Panc1 (cell line): ENCODE results near the gene FEZF2. TPM values are rescaled to one million over a fixed set of nuclear protein-coding genes. Genes with fewer than 3 reads are reported as not detected.

Experiments
- ATAC-seq: fragments of 200-7000 bp; cut with Tn5 transposase; 2 replicates; pipeline ENCODE4 v1.9.1; 2020; ENCODE audit warnings: mild to moderate bottlenecking, moderate library complexity
- BruUV-seq: library from RNA; stranded (reverse); fragments of 400-500 nt; replicated peaks from 2 replicates; lab custom pipeline; 2021; lab: Mats Ljungman, UMichigan
- CTCF ChIA-PET: fragments of 300-600 bp; sonication (Branson Sonifier 250); formaldehyde crosslinking; loops from one replicate; lab custom pipeline; 2022; ENCODE audit warnings: antibody characterized with exemption; lab: Charles Lee
- POLR2A ChIA-PET: fragments of 300-600 bp; sonication (Branson Sonifier 250); formaldehyde crosslinking; loops from one replicate; lab custom pipeline; 2022; ENCODE audit warnings: antibody characterized with exemption; lab: Charles Lee
- DNase-seq: peaks from one replicate; pipeline ENCODE4 v3.0.0-alpha.2; 2010; ENCODE audit warnings: low read depth, low spot score
- H3K27ac ChIP-seq: 2 replicates; pipeline ENCODE4 v1.5.1; 2011; ENCODE audit warnings: mild to moderate bottlenecking, low read length, inconsistent platforms
- H3K27me3 ChIP-seq: fragments of 200-500 bp; sonication (Bioruptor generic); 2 replicates; pipeline ENCODE4 v1.6.0; 2014; ENCODE audit warnings: low read length, inconsistent platforms; ENCODE audit not compliant: control insufficient read depth, insufficient read depth
- H3K36me3 ChIP-seq: fragments of 200-500 bp; sonication (Bioruptor generic); 2 replicates; pipeline ENCODE4 v1.5.1; 2014; ENCODE audit warnings: inconsistent platforms, mild to moderate bottlenecking, low read length, moderate library complexity; ENCODE audit not compliant: control insufficient read depth, insufficient read depth
- H3K4me1 ChIP-seq: 2 replicates; pipeline ENCODE4 v1.5.1; 2011; ENCODE audit warnings: inconsistent platforms, mild to moderate bottlenecking, low read length, moderate library complexity; ENCODE audit not compliant: control insufficient read depth, insufficient read depth
- H3K4me3 ChIP-seq, 2 experiments: 2 replicates each; pipeline ENCODE4 v1.5.1; 2011 to 2012; ENCODE audit warnings: low read depth in 2 of 2, low read length in 2 of 2, mild to moderate bottlenecking in 2 of 2, inconsistent platforms in 1 of 2, moderate library complexity in 1 of 2
- H3K9me3 ChIP-seq: fragments of 200-500 bp; sonication (Bioruptor generic); 2 replicates; pipeline ENCODE4 v1.5.1; 2014; ENCODE audit warnings: low read depth, mild to moderate bottlenecking, inconsistent platforms, low read length, moderate library complexity; ENCODE audit not compliant: control insufficient read depth, insufficient read depth
- CTCF ChIP-seq: fragments of 450-650 bp; IDR thresholded peaks from 2 replicates; pipeline ENCODE4 v1.5.1; 2017; ENCODE audit warnings: mild to moderate bottlenecking
- POLR2AphosphoS5 ChIP-seq: IDR thresholded peaks from 2 replicates; pipeline ENCODE4 v1.6.1; 2012; ENCODE audit warnings: mild to moderate bottlenecking, low read depth, low read length, moderate library complexity
- SIN3A ChIP-seq: IDR thresholded peaks from 2 replicates; pipeline ENCODE4 v1.6.1; 2012; ENCODE audit warnings: low read depth, mild to moderate bottlenecking, low read length, moderate library complexity, borderline replicate concordance; ENCODE audit not compliant: insufficient read depth
- TCF7L2 ChIP-seq: IDR thresholded peaks from 2 replicates; pipeline ENCODE4 v1.6.1; 2011; ENCODE audit warnings: mild to moderate bottlenecking, low read depth, low read length, inconsistent platforms
- in situ Hi-C: cut with HindIII; loops from 2 replicates; pipeline ENCODE4 v1.10.0; 2016; ENCODE audit warnings: low sequenced_read_pairs, low pct_unique_long_range_greater_than_20kb
- intact Hi-C: fragments of 100-400 bp; cut with micrococcal nuclease; formaldehyde crosslinking; loops from one replicate; pipeline ENCODE4 v1.10.0; 2022; ENCODE audit not compliant: unreplicated experiment
- total RNA-seq: library from RNA; stranded (reverse); gene quantifications from one replicate; pipeline ENCODE4 v1.2.1, GENCODE V29; 2021; ENCODE audit not compliant: unreplicated experiment
- TF ChIP-seq, protein P1 (sequence below), 2 experiments: IDR thresholded peaks; 2 replicates each; pipeline ENCODE4 v1.6.1; 2011 to 2012; ENCODE audit warnings: low read depth in 2 of 2, control low read depth in 1 of 2, low read length in 1 of 2, mild to moderate bottlenecking in 1 of 2, moderate library complexity in 1 of 2; ENCODE audit not compliant: insufficient read depth in 1 of 2

FEZF2 gene
- total RNA-seq, 1 experiment from 2014 or later = not detected

- peaks cover 22% of the 10 kb centered on the region for H3K27me3 ChIP-seq
- DNase-seq (no peak), ATAC-seq (no peak)
- in situ Hi-C loops (no loop called here), intact Hi-C loops (no loop called here)
- TF ChIP-seq SIN3A (no peak), TCF7L2 (no peak), CTCF (no peak), POLR2AphosphoS5 (no peak)
- TF ChIP-seq, protein P1, sequence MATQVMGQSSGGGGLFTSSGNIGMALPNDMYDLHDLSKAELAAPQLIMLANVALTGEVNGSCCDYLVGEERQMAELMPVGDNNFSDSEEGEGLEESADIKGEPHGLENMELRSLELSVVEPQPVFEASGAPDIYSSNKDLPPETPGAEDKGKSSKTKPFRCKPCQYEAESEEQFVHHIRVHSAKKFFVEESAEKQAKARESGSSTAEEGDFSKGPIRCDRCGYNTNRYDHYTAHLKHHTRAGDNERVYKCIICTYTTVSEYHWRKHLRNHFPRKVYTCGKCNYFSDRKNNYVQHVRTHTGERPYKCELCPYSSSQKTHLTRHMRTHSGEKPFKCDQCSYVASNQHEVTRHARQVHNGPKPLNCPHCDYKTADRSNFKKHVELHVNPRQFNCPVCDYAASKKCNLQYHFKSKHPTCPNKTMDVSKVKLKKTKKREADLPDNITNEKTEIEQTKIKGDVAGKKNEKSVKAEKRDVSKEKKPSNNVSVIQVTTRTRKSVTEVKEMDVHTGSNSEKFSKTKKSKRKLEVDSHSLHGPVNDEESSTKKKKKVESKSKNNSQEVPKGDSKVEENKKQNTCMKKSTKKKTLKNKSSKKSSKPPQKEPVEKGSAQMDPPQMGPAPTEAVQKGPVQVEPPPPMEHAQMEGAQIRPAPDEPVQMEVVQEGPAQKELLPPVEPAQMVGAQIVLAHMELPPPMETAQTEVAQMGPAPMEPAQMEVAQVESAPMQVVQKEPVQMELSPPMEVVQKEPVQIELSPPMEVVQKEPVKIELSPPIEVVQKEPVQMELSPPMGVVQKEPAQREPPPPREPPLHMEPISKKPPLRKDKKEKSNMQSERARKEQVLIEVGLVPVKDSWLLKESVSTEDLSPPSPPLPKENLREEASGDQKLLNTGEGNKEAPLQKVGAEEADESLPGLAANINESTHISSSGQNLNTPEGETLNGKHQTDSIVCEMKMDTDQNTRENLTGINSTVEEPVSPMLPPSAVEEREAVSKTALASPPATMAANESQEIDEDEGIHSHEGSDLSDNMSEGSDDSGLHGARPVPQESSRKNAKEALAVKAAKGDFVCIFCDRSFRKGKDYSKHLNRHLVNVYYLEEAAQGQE (IDR thresholded peaks at IDR 0.05; ENCODE audit: insufficient read depth in 1 of 2, low read depth in 2 of 2, low read length in 1 of 2) = no peak
- POLR2A ChIA-PET = no interaction called here
- no peak overlapping the region for H3K4me3 ChIP-seq
- H3K27ac ChIP-seq = no peak overlapping the region
- CTCF ChIA-PET = no interaction called here
- BruUV-seq = no TSS peak
- no peaks in the 10 kb centered on the region for H3K9me3 ChIP-seq
- H3K36me3 ChIP-seq = no peaks in the 10 kb centered on the region
- peaks cover 3% of the 10 kb centered on the region for H3K4me1 ChIP-seq
Measured at GRCh38 chr3:62378921-62379320, 5.6 kb upstream of the FEZF2 start.

DNA sequence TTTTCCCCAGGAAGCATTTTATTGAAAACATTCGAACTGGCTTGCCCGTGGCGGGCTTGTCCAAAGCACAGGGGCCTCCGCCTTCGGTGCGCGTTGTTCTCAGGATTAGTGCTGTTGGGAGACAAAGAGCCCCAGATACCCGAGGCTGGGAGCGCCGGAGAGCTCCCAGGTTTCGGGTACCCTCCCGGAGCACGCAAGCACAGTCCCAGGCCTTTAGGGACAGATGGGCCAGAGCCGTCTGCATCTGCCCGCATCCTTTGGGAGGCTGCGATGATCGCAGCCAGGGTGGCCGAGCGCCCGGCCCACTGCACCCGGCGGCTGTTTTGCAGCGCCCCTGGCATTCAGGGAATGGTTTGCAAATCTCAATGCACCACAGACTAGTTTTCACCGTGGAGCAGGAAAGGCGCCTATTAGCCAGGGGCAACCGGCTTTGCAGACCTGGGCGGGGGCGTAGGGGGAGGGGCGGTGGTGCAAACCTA, 5.0 kb upstream of the FEZF2 start:
- POLR2A ChIA-PET = no interaction called here
- Histone ChIP-seq H3K9me3 (no peaks in the 10 kb centered on the region), H3K27ac (no peak overlapping the region), H3K36me3 (no peaks in the 10 kb centered on the region), H3K4me1 (peaks cover 3% of the 10 kb centered on the region), H3K27me3 (peaks cover 22% of the 10 kb centered on the region), H3K4me3 (no peak overlapping the region)
- in situ Hi-C loops = no loop called here
- intact Hi-C loops = no loop called here
- CTCF ChIA-PET = no interaction called here
- no peak for TF ChIP-seq SIN3A
- no peak for TF ChIP-seq POLR2AphosphoS5
- TF ChIP-seq CTCF = no peak
- TF ChIP-seq TCF7L2 = no peak
- TF ChIP-seq, protein P1 (IDR thresholded peaks at IDR 0.05; ENCODE audit: insufficient read depth in 1 of 2, low read depth in 2 of 2, low read length in 1 of 2) = no peak
- DNase-seq (no peak), ATAC-seq (no peak)
- BruUV-seq = no TSS peak
